ENCODE measurements around the gene ABHD8. TPM values are rescaled to one million over a fixed set of nuclear protein-coding genes. Genes with fewer than 3 reads are reported as not detected.
A peak's percentile ranks its signal among the peaks of the same experiment; 100 is the strongest.

ABHD8 gene, protein sequence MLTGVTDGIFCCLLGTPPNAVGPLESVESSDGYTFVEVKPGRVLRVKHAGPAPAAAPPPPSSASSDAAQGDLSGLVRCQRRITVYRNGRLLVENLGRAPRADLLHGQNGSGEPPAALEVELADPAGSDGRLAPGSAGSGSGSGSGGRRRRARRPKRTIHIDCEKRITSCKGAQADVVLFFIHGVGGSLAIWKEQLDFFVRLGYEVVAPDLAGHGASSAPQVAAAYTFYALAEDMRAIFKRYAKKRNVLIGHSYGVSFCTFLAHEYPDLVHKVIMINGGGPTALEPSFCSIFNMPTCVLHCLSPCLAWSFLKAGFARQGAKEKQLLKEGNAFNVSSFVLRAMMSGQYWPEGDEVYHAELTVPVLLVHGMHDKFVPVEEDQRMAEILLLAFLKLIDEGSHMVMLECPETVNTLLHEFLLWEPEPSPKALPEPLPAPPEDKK
- total RNA-seq, result 10 to 100 TPM; 11.2 to 11.6 TPM
- long read RNA-seq, partial matches to known transcripts, result 2 of 4 reads
- long read RNA-seq, other reads (novel, unspliced or antisense), result 0 of 4 reads

DNA sequence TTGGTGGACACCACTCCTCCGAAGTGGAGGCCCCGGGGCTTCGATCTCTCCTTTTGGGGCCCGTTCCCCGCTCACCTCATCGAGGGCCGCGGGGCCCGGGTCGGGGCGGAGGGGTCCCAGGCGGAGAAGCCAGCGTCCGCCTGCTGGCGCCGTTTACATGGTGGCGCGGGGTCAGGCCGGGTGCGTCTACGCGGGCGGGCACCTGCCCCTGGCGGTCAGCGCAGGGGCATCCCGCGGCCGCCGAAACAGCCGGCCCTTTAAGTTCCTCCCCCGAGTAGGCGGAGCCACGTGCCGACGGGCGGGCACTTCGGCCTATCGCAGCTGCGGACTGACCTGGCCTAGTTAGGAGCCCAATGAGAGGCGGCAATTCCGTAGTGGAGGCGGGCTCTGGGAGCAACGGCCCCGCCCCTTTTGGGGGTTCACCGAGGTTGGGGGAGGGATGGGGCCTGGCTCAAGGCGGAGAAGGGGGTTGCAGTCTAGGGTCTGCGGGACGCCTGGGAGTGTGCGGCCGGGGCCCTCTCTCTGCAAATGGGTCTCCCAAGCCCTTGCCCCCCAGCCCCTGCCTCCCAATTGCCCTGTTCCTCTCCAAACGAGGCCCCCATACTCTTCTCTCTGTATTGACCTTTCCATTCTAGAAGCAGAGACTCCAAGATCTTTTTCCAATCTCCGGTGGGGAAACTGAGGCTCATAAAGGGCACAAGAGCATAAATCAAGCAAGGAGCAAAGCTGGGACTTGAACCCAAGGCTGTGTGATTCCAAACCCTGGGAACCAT is at the start of gene ABHD8:
Gene ABHD8, minus strand, starts transcription at position 259 of the 773 bp plus-strand sequence. CDS start 1,809 bp downstream, outside the sequence.
- DNase-seq (peak; percentile 97), ATAC-seq (peak; percentile 86 to 89)
- intact Hi-C loops (cut with DNase I), result loop anchor here in 1 of 2 donors (5.0 kb wide), 1 partner anchor 39 kb away; no protein-coding TSS in a partner anchor

DNA sequence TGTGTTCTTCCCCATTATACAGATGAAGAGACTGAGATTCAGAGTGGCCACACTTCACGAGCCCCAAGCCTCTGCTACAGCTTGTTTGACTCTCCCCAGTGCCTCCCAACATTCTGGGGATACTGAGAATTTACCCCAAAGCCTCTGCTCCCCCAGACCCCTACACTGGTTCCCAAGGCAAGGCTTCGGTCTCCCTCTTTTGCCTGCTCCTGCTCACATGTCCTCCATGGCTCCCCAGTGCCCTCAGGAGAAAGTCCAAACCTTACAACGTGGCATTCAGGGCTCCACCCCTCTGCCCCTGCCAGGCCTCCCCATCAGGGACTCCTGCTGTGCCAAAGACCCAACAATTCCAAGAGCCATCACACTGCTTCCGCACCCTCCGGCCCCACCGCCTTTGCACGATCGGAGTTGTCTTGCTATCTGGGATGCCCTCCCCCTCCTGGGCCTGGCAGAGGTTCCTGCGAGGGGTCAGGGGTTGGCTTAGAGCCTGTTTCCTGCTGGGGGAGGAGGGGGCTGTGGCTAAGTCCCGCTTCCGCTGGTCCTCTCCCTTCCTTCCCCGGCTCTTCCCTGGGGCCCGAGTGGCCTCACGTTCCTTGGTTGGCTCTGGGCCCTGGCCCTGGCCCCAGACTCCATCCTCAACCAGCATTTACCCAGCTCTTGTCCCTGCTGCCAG is 49.5 kb upstream of the ABHD8 start:
- ATAC-seq (peak; percentile 44 to 49), DNase-seq (peak; percentile 58)
- intact Hi-C loops (cut with DNase I), result no loop called here

DNA sequence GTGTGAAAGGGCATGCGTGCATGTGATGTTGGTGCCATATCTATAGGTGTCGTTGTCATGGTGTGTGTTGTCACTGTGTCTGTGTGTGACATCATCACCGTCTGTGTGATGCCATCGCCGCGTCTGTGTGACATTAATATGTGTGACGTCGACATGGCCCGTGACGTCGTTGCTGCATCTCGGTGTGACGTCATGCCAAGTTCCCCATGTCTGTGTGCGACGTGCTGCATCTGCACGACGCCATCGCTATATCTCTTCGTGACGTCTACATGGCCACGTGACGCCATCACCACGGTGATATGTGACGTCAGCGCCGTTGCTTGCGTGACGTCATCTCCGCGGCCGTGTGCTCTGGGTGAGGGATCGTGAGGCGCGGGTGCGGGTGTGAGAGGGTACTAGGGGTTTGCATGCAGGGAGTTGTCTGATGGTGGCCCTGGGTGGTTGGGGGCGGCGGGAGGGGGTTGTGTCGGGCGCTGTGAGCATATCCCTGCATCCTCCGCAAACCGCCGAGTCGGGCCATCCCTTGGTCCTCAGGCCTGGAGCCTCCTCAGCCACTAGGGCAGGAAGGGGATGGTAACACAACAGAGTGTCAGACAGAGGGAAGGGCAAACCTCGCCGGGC is 48.7 kb upstream of the ABHD8 start:
- intact Hi-C loops (cut with DNase I), result no loop called here
- ATAC-seq (no peak), DNase-seq (no peak)

DNA sequence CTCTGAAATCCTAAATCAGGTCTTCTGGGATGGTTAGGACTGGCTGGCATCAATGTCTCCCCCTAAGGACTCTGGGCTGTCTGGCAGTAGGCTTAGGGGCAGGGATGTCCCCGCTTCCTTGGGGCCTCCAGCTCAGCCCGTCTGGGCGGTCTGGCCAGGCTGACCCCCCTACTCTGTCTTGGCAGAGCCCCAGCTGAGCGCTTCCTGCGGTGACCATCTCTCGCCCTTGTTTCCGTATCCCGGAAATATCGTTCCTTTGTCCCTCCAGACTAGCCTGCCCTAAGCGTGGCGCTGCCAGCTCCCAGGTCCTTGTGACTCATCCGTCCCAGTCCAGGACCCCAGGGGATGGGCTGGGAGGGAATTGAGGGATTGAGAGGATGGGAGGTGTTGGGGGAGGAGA is 45.5 kb upstream of the ABHD8 start:
- intact Hi-C loops (cut with DNase I), result loop anchor here (5.0 kb wide), 3 partner anchors 39 to 509 kb away; partner anchors contain the start of gene RPL18A (in 1 of the 2)
- ATAC-seq (peak; percentile 60 to 80), DNase-seq (peak; percentile 87)

DNA sequence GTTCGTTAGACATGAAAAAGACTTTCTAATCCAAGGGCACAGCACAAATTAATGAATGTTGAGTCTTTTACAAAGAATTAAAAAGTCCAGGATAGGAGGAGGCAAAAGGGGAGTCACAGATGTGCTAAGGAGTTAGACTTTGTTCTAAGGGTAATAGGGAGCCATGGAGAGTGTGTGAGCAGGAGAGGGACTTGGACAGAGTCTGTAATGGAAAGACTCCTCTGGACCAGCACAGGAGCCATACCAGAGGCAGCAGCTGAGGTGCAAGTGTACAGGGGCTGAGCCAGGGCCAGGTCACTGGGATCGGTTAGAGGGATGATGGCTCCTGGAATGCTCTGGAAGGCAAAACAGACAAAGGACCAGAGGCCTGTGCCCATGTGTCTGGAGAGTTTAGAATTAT is 44.7 kb upstream of the ABHD8 start:
- no peak for DNase-seq
- intact Hi-C loops (cut with DNase I), result loop anchor here (1.0 to 5.0 kb wide), 4 partner anchors 38 to 509 kb away; partner anchors contain the start of gene RPL18A (in 1 of the 2)
- no peak for ATAC-seq

DNA sequence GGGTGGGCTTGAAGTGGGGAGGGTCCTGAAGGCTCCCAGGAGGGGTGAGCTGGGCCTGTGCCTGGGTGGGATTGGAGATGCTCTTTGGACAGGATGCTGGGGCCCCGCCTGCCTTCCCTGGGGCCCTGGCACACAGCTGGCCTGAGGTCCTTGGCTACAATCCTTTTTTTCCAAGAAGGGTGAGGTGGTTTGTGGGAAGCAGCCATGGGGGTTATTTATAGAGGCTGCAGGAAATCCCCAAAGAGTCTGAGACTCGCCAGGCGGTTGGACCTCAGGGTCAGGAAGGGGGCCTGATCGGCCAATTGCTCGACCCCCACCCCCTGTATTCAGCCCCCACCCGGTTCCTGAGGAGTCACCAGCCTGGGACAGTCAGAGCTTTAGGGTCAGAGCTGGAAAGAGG is 44.1 kb upstream of the ABHD8 start:
- intact Hi-C loops (cut with DNase I), result loop anchor here (1.0 to 5.0 kb wide), 4 partner anchors 39 to 510 kb away; partner anchors contain the start of gene RPL18A (in 1 of the 2)
- peak; percentile 61 for DNase-seq
- peak; percentile 52 to 55 for ATAC-seq

DNA sequence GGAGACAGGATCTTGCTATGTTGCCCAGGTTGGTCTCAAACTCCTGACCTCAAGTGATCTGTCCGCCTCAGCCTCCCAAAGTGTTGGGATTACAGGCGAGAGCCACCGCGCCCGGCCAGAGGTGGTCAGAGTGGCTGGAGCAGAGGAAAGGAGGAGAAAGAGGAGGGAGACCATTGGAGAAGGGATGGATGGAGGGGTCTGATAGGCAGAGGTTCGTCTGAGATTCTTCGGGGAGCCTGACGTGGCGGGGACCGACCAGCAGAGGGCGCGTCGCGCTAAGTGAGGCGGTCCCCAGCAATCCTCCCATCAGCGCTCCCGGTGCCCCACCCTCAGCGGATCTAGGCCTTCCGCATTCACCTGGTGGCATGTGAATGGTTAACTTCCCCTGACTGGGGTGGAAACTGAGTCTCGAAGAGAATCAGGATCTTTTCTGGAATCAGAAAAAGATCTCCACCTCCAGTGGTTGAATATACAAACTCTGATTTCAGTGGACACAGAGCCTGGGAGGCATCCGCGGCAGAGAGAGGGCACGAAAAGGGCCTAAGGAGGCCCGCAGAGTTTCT is 43.0 kb upstream of the ABHD8 start:
- intact Hi-C loops (cut with DNase I), result loop anchor here (5.0 kb wide), 3 partner anchors 41 to 511 kb away; partner anchors contain the start of gene RPL18A (in 1 of the 2)
- ATAC-seq, result peak; percentile 82 to 84
- peak; percentile 82 for DNase-seq

DNA sequence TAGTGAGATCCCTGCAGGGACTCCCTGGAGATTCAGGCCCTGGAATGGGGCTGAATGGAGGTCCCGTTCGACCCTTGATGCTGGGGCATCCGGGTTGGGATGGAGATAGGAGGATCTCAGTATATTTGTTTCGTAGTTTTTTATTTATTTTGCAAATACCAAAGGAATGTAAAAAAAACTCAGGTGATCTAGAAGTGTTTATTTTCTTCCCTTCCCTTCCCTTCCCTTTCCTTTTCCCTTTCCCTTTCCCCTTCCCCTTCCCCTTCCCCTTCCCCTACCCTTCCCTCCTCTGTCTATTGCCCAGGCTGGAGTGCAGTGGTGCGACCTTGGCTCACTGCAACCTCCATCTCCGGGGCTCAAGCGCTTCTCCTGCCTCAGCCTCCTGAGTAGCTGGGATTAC is 38.6 kb upstream of the ABHD8 start:
- DNase-seq (no peak), ATAC-seq (no peak)
- intact Hi-C loops (cut with DNase I), result loop anchor here in 1 of 2 donors (5.0 kb wide), 1 partner anchor 40 kb away; the partner anchor contains the start of gene ABHD8

DNA sequence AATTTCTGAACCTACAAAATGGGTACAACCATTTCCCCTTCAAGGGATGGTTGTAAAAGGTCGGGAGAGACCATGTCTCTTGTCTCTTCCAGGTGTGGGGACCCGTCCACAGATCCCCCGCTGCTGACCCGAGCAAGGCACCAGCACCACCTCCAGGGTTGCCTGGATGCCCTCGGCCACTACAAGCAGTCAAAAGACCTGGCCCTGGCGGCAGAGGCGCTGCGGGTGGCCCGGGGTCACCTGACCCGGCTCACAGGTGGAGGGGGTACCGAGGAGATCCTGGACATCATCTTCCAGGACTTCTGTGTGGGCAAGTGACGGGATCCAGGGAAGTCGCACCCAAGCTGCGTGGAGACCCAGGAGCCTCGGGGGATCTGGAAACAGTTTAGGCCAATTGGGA is 38.2 kb upstream of the ABHD8 start:
- intact Hi-C loops (cut with DNase I), result loop anchor here in 1 of 2 donors (5.0 kb wide), 1 partner anchor 39 kb away; the partner anchor contains the start of gene ABHD8
- ATAC-seq (no peak), DNase-seq (no peak)

DNA sequence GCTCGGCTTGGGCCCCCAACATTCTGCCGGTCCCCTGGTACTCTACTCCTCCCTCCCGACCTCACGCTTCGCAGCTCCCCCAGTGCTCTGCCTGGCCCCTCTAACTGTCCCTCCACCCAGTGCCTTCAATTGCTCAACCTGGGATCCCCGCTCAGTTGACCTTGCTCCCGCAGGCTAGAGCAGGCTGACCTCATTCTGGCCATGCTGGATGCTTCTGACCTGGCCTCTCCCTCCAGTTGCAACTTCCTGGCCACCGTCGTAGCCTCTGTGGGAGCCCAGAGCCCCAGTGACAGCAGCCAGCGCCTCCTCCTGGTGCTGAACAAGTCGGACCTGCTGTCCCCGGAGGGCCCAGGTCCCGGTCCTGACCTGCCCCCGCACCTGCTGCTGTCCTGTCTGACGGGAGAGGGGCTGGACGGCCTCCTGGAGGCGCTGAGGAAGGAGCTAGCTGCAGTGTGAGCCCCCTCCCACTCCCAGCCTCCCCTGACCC is 37.7 kb upstream of the ABHD8 start:
- ATAC-seq, result no peak
- intact Hi-C loops (cut with DNase I), result loop anchor here in 1 of 2 donors (5.0 kb wide), 1 partner anchor 39 kb away; the partner anchor contains the start of gene ABHD8

DNA sequence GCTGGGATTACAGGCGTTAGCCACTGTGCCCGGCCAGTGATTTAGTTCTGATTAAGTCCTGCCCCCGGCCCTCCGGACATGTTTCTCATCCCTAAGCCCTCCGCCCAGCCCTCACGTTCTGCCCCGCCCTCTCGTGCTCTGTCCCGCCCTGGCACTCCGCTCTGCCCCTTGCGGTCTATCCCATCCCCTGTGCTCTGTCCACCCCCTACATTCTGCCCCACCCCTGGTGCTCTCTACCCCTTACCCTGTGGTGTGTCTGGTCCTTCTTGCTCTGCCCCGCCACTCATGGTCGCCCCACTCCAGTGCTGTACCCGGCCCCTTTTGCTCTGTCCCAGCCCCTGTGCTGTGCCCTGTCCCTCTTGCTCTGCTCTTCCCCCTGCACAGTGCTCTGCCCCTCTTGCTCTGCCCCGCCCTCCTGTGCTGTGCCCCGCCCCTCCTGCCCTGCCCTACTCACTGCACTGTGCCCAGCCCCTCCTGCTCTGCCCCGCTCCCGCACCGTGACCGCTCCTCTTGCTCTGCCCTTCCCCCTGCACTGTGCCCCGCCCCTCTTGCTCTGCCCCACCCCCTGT is 37.2 kb upstream of the ABHD8 start:
- DNase-seq, result no peak
- ATAC-seq, result no peak
- intact Hi-C loops (cut with DNase I), result loop anchor here in 1 of 2 donors (5.0 kb wide), 1 partner anchor 38 kb away; the partner anchor contains the start of gene ABHD8

More for the DNA sequence above, 37.7 kb upstream of the ABHD8 start:
- no peak for DNase-seq

DNA sequence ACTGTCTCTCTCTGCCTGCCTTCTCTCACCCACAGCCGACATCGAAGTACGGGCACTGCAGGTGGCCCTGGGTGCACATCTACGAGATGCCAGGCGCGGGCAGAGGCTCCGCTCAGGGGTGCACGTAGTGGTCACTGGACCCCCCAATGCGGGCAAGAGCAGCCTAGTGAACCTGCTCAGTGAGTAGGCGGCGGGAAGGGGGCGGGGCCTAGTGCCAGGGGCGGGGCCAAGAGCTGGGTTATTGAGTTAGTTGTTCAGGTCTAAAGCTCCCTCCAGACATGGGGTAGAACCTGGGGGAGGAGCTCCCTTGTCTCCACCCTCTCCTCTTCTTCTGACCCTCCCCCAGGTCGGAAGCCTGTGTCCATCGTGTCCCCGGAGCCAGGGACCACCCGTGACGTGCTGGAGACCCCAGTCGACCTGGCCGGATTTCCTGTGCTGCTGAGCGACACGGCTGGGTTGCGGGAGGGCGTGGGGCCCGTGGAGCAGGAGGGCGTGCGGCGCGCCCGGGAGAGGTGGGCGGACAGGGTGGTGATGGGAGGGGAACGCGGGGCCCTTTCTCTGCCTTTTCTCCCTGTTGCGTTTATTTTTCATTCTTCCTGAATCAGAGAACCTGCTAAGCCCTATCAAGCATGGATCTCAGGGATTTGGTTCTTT is 36.0 kb upstream of the ABHD8 start:
- no peak for ATAC-seq
- intact Hi-C loops (cut with DNase I), result no loop called here
- no peak for DNase-seq

DNA sequence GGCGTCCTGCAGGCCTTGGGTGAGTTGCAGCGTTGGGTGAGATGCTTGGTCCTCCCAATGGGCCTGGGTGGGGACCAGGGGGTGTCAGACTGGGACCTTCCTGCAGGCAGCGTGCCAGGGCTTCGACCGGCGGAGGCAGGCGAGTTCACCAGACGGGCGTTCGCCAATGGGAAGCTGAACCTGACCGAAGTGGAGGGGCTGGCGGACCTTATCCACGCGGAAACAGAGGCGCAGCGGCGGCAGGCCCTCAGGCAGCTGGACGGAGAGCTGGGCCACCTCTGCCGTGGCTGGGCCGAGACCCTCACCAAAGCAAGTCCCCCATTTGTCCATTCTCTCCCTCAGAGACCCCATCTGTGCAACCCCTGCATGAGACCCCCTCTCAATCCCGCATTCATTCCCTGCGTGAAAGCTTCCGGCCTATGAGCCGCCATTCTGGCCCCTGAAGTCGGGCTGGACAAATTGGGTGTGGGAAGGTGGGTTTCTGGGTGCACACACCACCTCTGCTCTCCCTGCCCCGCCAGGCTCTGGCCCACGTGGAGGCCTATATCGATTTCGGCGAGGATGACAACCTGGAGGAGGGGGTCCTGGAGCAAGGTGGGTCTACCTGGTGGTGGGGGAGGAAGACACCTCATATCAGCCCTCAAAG is 35.3 kb upstream of the ABHD8 start:
- no peak for ATAC-seq
- no peak for DNase-seq
- intact Hi-C loops (cut with DNase I), result no loop called here

DNA sequence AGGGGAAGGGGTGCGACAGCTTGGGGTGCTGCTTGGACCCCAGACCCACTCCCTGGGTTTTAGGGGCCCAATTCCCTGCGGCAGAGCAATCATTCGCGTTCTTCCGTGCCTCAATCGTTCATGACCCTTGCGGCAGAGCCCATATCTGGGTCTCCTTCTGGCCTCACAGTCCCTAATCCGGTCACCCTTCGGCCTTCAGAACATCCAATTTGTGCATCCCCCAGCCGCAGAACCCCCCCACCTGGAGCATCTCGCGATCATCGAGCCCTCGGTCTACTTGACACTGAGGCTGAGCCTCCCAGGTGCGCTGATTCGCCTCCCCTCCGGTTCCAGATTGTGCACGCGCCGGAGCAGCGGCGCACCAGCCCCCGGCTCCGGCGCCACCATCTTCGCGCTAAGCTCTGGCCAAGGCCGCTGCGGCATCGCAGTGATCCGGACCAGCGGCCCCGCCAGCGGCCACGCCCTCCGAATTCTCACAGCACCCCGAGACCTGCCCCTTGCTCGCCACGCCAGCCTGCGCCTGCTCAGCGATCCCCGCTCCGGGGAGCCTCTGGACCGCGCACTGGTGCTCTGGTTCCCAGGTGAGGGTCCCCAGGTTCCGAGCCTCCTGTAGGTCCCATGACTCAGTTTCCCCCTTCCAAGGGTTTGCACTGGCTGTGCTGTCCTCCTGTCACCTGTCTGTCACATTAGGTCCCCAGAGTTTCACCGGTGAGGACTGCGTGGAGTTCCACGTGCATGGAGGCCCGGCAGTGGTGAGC is 34.6 kb upstream of the ABHD8 start:
- intact Hi-C loops (cut with DNase I), result no loop called here
- no peak for DNase-seq
- ATAC-seq, result no peak

DNA sequence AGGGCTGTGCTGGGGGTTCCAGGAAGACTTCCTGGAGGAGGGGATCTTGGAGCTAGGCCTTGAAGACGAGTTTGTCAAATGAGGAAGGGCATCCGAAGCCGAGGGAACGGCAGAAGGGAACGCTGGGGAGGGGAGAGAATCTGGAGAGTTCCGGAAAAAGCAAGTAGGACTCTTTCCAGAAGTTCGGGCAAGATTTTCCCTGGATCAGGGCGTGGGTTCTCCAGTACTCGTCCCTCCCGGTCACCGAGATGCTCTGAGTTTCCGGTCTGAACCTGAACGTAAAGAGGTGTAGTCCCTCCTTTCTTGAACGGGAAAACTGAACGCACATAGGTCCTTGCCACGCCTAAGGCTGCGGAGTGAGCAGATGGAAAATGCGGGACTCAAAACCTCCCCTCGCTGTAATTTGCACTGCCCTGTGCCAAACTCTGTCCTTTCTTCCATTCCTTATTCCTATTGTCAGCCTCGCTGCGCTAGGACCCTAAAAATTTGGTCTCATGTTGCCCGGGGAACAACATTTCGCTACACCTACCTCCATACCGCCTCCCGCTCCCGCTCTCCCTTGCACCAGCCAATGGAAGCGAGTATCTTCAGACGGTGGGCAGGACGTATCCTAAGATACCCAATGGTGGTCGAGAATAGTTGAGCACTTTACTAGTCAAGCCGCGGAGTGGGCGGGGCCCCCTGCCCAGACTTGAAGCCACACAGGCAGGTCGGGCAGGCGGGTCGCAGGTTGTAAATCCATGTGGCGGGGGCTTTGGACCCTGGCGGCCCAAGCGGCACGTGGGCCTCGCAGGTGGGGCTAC is 33.8 kb upstream of the ABHD8 start, which contains the start of gene GTPBP3:
Gene GTPBP3, plus strand, starts transcription at position 682 of the 803 bp plus-strand sequence. Its CDS starts 59 bp downstream, at position 741.
- peak; percentile 93 for ATAC-seq
- intact Hi-C loops (cut with DNase I), result no loop called here

More for the DNA sequence above, 33.8 kb upstream of the ABHD8 start, which contains the start of gene GTPBP3:
- DNase-seq, result peak; percentile 98
